ENCODE results near the gene CNTF.
"Not testable (repeated sequence)": the region's sequence is repeated elsewhere in the genome, so short reads cannot be mapped to it uniquely, and the experiment has no call there.

CNTF gene

DNA sequence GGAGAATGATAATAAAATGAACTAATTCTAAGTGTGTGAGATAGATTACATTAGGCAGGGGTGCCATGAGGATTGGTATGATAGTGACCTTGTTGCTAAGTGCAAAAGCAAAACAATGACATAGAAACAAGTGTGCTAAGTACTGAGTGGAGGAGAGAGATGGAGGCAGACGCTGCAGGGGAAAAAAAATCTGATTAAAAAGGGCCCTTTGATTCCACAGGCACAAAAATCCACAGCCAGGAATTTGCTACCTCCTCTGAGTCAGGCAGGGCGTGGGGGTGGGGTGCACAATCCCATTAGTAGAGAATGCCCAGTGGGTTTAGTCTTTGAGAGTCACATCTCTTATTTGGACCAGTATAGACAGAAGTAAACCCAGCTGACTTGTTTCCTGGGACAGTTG is at the start of gene CNTF:
Gene CNTF (plus strand): TSS at position 322 of the 400 bp plus-strand sequence. CDS start 88 bp downstream, outside the sequence.
- DNase-seq (ENCODE audit: low read depth) = no peak

DNA sequence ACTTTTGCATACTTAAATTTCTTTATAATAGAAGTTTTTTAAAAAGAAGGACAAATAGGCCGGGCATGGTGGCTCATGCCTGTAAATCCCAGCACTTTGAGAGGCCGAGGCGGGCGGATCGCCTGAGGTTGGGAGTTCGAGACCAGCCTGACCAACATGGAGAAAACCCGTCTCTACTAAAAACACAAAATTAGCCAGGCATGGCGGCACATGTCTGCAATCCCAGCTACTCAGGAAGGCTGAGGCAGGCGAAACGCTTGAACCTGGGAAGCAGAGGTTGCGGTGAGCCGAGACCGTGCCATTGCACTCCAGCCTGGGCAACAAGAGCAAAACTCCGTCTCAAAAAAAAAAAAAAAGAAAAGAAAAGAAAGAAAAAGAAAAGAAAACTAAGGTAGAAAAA is 49.6 kb upstream of the CNTF start:
- DNase-seq (ENCODE audit: low read depth) = not testable (repeated sequence)

DNA sequence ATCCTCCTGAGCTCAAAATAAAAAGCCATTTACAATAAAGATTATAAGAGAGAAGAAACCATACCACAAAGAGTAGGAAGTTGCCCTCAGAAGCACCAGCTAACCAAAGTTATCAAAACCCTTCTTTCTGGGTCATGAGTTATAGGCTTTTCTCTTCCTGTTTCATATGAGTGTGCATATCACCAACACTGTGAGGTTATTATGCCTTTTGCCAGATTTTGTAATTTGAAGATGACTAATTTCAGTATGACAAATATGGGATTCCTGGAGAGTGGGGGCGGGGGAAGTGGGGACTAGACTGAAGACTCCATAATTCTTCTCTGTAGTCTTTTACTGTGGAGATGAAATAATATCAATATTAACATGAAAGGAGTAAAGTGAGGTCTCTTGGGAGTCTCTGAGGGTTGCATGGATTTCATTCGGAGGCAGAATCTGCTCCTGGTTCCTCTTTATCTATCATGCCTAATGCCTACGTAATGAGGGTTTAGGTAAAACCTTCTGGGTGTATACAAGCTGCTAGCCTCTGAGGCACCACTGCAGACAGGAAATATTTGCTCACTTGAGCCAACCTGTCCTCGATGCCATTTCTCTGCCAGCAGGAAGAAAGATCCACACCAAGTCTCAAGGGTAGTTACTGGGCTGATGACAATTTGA is 48.9 kb upstream of the CNTF start:
- DNase-seq (ENCODE audit: low read depth) = no peak

DNA sequence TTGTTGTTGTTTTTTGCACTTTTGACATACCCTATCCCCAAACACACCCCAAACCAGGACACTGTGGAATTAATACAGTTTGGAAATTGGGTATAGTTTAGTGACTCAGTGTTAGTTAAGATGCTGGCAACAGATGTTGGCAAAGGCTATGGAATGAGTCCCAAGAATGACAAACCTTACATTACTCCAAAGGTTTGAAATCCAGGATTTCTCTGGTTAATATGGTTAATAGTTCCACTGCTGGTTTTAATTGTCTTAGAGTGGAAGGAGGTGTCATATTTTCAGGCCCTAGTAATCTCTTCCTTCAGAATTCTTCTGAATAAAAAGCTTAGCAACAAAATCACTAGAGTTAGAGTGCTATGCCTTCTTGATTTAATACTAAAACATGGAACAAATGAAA is 47.6 kb upstream of the CNTF start:
- DNase-seq (ENCODE audit: low read depth) = no peak

DNA sequence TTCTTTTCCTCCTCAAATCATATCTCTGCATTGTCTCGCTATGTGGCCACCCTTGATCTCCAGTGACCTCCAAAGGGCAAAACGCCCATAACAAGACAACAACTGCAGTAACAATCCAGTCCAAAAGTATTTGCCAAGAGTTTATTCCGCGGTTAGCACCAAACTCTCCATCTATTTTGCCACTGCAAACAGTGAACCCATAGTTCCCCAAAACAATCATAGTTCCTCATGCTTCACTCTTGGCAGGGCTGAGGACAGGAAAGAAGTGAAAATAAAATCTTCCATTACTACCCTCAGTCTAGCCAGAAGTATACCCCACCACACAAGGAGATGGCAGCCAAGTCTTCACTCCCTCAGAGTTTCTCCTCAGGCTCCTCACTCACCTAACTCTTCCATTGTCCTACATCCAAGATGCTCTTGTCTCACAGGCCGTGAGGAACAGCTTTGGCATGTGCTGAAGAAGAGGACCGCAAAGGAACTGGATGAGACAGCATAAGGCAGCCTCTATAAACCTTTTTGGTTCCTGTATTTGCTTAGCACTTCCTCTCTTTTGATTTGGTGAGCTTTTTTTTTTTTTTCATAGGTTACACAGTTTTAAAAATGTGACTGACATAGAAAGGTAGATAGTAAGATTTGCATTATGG is 47.0 kb upstream of the CNTF start, which contains the start of gene LPXN:
Gene LPXN (minus strand): TSS at position 480 of the 644 bp plus-strand sequence. CDS start 84 bp downstream, at position 396.
- DNase-seq (ENCODE audit: low read depth) = no peak

- DNase-seq (ENCODE audit: low read depth) = no peak
Observed at GRCh38 chr11:58576887-58577471, 45.5 kb upstream of the CNTF start.

- DNase-seq (ENCODE audit: low read depth) = peak; percentile 55
Observed at GRCh38 chr11:58577555-58578135, 44.8 kb upstream of the CNTF start.

DNA sequence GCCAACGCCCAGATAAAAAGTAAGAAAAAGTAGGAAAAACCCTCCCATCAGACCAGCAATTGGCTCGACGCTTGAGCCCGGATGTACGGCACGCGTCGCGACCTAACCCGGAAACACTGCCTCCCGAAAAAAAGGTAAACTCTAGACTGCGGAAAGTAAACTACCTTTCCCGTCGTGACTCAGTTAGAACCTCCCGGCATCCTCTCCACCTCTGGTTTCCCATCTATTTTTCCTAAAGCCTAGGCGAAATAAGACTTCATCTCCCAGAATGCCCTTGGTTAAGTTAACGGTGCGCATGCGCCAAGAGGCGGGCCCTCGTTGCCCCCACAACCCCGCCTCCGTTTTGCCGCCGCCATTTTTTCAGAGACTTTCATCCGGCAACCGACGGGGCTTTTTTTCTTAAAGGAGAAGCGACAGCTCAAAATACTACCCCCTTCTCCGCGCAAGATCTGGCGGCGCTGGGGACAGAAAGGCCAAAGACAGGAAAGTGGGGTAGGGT is 44.3 kb upstream of the CNTF start:
- DNase-seq (ENCODE audit: low read depth) = peak; percentile 86

DNA sequence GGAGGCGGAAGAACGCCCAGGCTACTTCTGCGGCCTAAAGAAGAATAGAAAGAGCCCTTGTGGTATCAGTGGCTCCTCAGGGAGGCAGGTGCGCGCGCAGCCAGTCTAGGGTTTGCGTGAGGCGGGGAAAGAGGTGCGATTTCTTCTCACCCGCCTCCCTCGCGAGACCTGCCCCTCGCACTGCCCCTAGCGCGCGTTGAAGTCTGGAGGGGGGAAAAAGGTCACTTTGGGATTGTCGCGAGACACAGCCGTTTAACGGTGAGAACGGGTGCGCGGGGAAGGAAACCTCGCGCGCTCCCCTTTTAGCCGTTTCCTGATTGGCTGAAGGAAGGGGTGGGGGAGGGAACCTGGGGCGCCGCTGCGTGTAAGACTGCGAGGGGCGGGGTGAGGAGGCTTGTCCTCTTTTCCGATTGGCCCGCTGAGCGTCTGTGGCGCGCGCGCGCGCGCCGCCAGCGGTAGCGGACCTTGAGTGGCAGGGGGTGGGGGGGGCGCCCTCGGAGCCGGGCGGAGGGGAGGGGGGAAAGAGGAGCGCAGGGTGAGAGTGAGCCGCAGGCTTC is 43.8 kb upstream of the CNTF start, which contains the start of gene ZFP91:
Gene ZFP91 (plus strand): TSS at position 429 of the 557 bp plus-strand sequence. CDS start 219 bp downstream, outside the sequence.
- DNase-seq (ENCODE audit: low read depth) = peak; percentile 91

DNA sequence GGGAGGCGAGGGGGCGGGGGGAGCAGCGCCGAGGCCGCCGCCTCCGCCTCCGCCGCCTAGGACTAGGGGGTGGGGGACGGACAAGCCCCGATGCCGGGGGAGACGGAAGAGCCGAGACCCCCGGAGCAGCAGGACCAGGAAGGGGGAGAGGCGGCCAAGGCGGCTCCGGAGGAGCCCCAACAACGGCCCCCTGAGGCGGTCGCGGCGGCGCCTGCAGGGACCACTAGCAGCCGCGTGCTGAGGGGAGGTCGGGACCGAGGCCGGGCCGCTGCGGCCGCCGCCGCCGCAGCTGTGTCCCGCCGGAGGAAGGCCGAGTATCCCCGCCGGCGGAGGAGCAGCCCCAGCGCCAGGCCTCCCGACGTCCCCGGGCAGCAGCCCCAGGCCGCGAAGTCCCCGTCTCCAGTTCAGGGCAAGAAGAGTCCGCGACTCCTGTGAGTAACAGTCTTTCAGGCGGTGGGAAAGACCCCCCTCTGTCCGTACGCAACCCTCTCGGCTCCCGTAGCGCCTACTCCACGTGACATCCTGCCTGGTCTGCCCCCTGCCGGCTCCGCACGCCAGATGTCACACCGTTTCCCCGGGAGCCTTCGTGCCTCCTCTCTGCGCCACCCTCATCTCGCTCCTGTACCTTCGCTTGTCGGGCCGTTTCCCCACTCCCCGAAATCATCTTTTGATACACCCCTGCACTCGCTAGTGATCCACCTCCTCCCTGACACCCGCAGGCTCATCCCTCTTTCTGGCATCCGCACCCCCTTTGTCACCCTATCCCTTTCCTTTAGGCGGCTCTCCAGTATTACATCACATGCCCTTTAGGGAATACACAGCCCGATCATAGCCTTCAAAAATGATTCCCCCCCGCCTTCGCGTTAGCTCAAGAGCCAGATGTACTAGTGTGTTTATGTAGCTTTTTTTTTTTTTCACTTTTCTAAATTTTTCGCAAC is 43.0 kb upstream of the CNTF start:
- DNase-seq (ENCODE audit: low read depth) = peak; percentile 85

DNA sequence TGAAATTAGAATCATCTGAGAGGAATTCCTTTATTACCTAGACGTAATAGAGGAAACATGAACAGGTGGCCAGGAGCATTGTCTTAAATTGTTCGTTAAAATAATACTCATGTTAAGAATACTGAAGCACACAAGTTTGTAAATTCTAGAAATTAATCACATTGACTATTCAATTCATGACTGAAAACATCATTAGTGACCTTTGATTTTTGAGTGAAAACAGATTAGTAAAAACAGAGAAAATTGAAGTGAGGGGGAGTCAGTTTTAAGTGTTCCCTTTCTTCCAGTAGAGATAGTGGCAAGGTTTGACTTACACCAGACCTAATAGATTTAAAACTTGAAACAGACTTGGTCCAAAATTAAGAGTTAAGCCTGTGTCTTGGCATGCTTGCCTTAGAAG is 42.2 kb upstream of the CNTF start:
- no peak for DNase-seq (ENCODE audit: low read depth)

GRCh38 chr11:58582437-58582836 is 40.0 kb upstream of the CNTF start:
- no peak for DNase-seq (ENCODE audit: low read depth)

DNA sequence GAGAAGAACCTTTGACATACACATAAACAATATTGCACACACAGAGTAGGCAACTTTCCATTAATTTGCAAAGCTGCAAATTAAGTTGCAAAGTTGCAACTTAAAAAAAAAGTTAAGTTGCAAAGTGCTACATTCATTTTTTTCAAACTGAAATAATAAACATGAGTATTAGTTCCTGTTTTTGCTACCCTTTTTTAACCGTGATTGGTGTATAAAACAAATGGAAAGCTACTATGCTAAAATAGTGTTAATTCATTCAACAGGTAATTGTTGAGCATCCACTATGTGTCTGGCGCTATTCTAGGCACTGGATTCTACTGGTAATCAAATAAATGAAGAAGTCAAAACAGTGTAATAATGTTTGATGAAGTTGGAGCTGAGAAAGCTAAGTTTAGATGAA is 35.5 kb upstream of the CNTF start:
- no peak for DNase-seq (ENCODE audit: low read depth)

DNA sequence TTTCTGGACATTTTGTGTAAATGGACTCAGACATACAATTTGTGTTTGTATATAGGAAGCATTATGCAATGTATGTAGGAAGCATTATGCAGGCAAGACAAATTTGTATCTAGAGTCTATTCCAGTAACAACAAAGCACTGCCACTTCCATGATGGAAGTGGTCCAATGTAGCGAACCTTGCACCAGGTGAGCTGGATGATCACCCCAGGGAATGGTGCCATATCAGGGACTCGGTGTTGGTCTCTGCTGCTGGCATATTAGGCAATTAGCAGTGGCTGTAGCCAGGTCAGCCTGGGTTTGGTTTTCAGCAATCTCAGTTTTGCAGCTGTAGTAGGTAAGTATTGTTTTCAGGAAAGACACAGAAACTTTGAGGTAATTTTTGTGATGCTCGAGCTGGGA is 30.8 kb upstream of the CNTF start:
- DNase-seq (ENCODE audit: low read depth) = no peak

GRCh38 chr11:58592760-58593472 is 29.5 kb upstream of the CNTF start:
- no peak for DNase-seq (ENCODE audit: low read depth)

GRCh38 chr11:58594826-58595225 is 27.6 kb upstream of the CNTF start:
- no peak for DNase-seq (ENCODE audit: low read depth)

GRCh38 chr11:58596621-58597020 is 25.8 kb upstream of the CNTF start:
- DNase-seq (ENCODE audit: low read depth) = no peak

- no peak for DNase-seq (ENCODE audit: low read depth)
Observed at GRCh38 chr11:58597486-58598144, 24.9 kb upstream of the CNTF start.

DNA sequence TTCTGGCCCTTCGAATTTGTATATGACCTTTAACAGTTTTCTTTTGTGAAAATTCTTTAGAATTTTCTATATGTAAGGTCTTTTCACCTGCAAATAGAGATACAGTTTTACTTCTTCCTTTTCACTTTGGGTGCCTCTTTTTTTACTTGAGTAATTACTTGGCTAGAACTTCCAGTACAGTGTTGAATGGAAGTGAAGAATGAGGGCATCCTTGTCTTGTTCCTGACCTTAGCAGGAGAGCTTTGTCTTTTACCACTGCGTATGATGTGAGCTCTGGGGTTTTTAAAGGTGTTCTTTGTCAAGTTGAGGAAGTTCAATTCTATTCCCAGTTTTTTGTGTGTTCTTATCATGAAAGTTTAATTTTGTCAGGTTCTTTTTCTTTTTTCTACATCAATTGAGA is 22.0 kb upstream of the CNTF start:
- DNase-seq (ENCODE audit: low read depth) = no peak
